NCI-H510A (cell line): ENCODE measurements around the gene PAFAH2.
"Not testable (repeated sequence)": the region's sequence is repeated elsewhere in the genome, so short reads cannot be mapped to it uniquely, and the experiment has no call there.

ENCODE experiments used
- DNase-seq: peaks from one replicate; lab custom pipeline; 2025; lab: John Stamatoyannopoulos, UW

The PAFAH2 gene

GRCh38 chr1:26010825-26011224 lies 13.0 kb upstream of the PAFAH2 start:
- peak; percentile 55 for DNase-seq

GRCh38 chr1:26009796-26010447 lies 12.1 kb upstream of the PAFAH2 start:
- no peak for DNase-seq

GRCh38 chr1:26006710-26007109 lies 8.8 kb upstream of the PAFAH2 start:
- DNase-seq = no peak

- DNase-seq = no peak
These were observed 7.7 kb upstream of the PAFAH2 start for GRCh38 chr1:26005434-26006105.

GRCh38 chr1:26003756-26004155 lies 5.9 kb upstream of the PAFAH2 start:
- no peak for DNase-seq

GRCh38 chr1:26003262-26003661 lies 5.4 kb upstream of the PAFAH2 start:
- no peak for DNase-seq

- DNase-seq = no peak
These were observed 1.4 kb upstream of the PAFAH2 start for GRCh38 chr1:25999041-25999800.

- DNase-seq = no peak
These were observed 666 bp downstream of the PAFAH2 start for GRCh38 chr1:25996966-25997827.

- no peak for DNase-seq
These were observed 3.3 kb downstream of the PAFAH2 start for GRCh38 chr1:25994402-25995150.

GRCh38 chr1:25993197-25993951 lies 4.5 kb downstream of the PAFAH2 start:
- DNase-seq = no peak

- no peak for DNase-seq
These were observed 5.1 kb downstream of the PAFAH2 start for GRCh38 chr1:25992689-25993171.

- DNase-seq = no peak
These were observed 5.8 kb downstream of the PAFAH2 start for GRCh38 chr1:25991937-25992688.

GRCh38 chr1:25990702-25991395 lies 7.0 kb downstream of the PAFAH2 start:
- no peak for DNase-seq

- no peak for DNase-seq
These were observed 7.6 kb downstream of the PAFAH2 start for GRCh38 chr1:25990251-25990650.

GRCh38 chr1:25989440-25990234 lies 8.2 kb downstream of the PAFAH2 start:
- no peak for DNase-seq

GRCh38 chr1:25987951-25988350 lies 9.9 kb downstream of the PAFAH2 start:
- DNase-seq = no peak

GRCh38 chr1:25986773-25987172 lies 11.1 kb downstream of the PAFAH2 start:
- not testable (repeated sequence) for DNase-seq

- DNase-seq = no peak
These were observed 12.2 kb downstream of the PAFAH2 start for GRCh38 chr1:25985670-25986069.
